ENCODE data around the gene C17orf114.

C17orf114 gene

GRCh38 chr17:4764595-4764994 is 37.5 kb downstream of the C17orf114 start:
- H3K79me2 ChIP-seq (replicated peaks; ENCODE audit: insufficient read depth, low read length) = no peaks in the 10 kb centered on the region
- H2AFZ ChIP-seq (ENCODE audit: low read depth, low read length) = no peak overlapping the region
- no peaks in the 10 kb centered on the region for H3K9me2 ChIP-seq (ENCODE audit: insufficient read depth, low read length)
- no peaks in the 10 kb centered on the region for H3F3A ChIP-seq (ENCODE audit: insufficient read depth, low read length, poor library complexity, severe bottlenecking)
- no peak overlapping the region for H3K9ac ChIP-seq (ENCODE audit: low read length)
- H3K4me2 ChIP-seq (ENCODE audit: low read length) = no peak overlapping the region
- no peaks in the 10 kb centered on the region for H3K27me3 ChIP-seq (ENCODE audit: insufficient read depth, low read depth, low read length)
- no peak overlapping the region for H3K4me3 ChIP-seq (ENCODE audit: low read length)
- no peaks in the 10 kb centered on the region for H4K20me1 ChIP-seq (ENCODE audit: insufficient read depth)
- no peaks in the 10 kb centered on the region for H3K9me3 ChIP-seq (ENCODE audit: low read length)
- H3K27ac ChIP-seq (ENCODE audit: low read length) = no peak overlapping the region
- H3K36me3 ChIP-seq (ENCODE audit: insufficient read depth, low read length) = no peaks in the 10 kb centered on the region
- TF ChIP-seq MXI1 (conservative IDR thresholded peaks at IDR 0.05; ENCODE audit: poor library complexity, severe bottlenecking) = no peak

- Histone ChIP-seq H3K79me2 (replicated peaks; ENCODE audit: insufficient read depth, low read length) (no peaks in the 10 kb centered on the region), H2AFZ (ENCODE audit: low read depth, low read length) (no peak overlapping the region), H3K36me3 (ENCODE audit: insufficient read depth, low read length) (no peaks in the 10 kb centered on the region), H3K27ac (ENCODE audit: low read length) (no peak overlapping the region), H3K9me3 (ENCODE audit: low read length) (no peaks in the 10 kb centered on the region), H3K9ac (ENCODE audit: low read length) (no peak overlapping the region), H3K4me2 (ENCODE audit: low read length) (no peak overlapping the region), H3K4me3 (ENCODE audit: low read length) (no peak overlapping the region), H4K20me1 (ENCODE audit: insufficient read depth) (no peaks in the 10 kb centered on the region), H3K27me3 (ENCODE audit: insufficient read depth, low read depth, low read length) (no peaks in the 10 kb centered on the region), H3F3A (ENCODE audit: insufficient read depth, low read length, poor library complexity, severe bottlenecking) (no peaks in the 10 kb centered on the region), H3K9me2 (ENCODE audit: insufficient read depth, low read length) (no peaks in the 10 kb centered on the region)
- TF ChIP-seq REST (IDR thresholded peaks at IDR 0.05; ENCODE audit: borderline replicate concordance) = no peak
- TF ChIP-seq TAF1 (IDR thresholded peaks at IDR 0.05; ENCODE audit: low read depth) = no peak
- TF ChIP-seq RAD21 (conservative IDR thresholded peaks at IDR 0.05) = no peak
- no peak for TF ChIP-seq SMC3 (conservative IDR thresholded peaks at IDR 0.05; ENCODE audit: poor library complexity)
- TF ChIP-seq EP300 (conservative IDR thresholded peaks at IDR 0.05; ENCODE audit: poor library complexity, severe bottlenecking) = no peak
- no peak for TF ChIP-seq POLR2AphosphoS5 (IDR thresholded peaks at IDR 0.05)
- TF ChIP-seq EZH2 (IDR thresholded peaks at IDR 0.05; ENCODE audit: borderline replicate concordance, insufficient read depth, low read length, poor library complexity, severe bottlenecking) = no peak
- TF ChIP-seq MXI1 (conservative IDR thresholded peaks at IDR 0.05; ENCODE audit: poor library complexity, severe bottlenecking) = no peak
- TF ChIP-seq CTCF (IDR thresholded peaks at IDR 0.05; ENCODE audit: poor library complexity, severe bottlenecking) = no peak
Measured at GRCh38 chr17:4759776-4760236, 42.3 kb downstream of the C17orf114 start.

GRCh38 chr17:4753392-4753791 is 48.7 kb downstream of the C17orf114 start:
- no peaks in the 10 kb centered on the region for H3F3A ChIP-seq (ENCODE audit: insufficient read depth, low read length, poor library complexity, severe bottlenecking)
- H3K27me3 ChIP-seq (ENCODE audit: insufficient read depth, low read depth, low read length) = no peaks in the 10 kb centered on the region
- no peak overlapping the region for H2AFZ ChIP-seq (ENCODE audit: low read depth, low read length)
- H3K9me2 ChIP-seq (ENCODE audit: insufficient read depth, low read length) = no peaks in the 10 kb centered on the region
- no peak overlapping the region for H3K27ac ChIP-seq (ENCODE audit: low read length)
- no peaks in the 10 kb centered on the region for H3K79me2 ChIP-seq (replicated peaks; ENCODE audit: insufficient read depth, low read length)
- H3K4me3 ChIP-seq (ENCODE audit: low read length) = no peak overlapping the region
- H4K20me1 ChIP-seq (ENCODE audit: insufficient read depth) = no peaks in the 10 kb centered on the region
- no peaks in the 10 kb centered on the region for H3K36me3 ChIP-seq (ENCODE audit: insufficient read depth, low read length)
- TF ChIP-seq REST (IDR thresholded peaks at IDR 0.05; ENCODE audit: borderline replicate concordance) (no peak), CTCF (IDR thresholded peaks at IDR 0.05; ENCODE audit: poor library complexity, severe bottlenecking) (no peak), TAF1 (IDR thresholded peaks at IDR 0.05; ENCODE audit: low read depth) (no peak), RAD21 (conservative IDR thresholded peaks at IDR 0.05) (no peak), MXI1 (conservative IDR thresholded peaks at IDR 0.05; ENCODE audit: poor library complexity, severe bottlenecking) (no peak), POLR2AphosphoS5 (IDR thresholded peaks at IDR 0.05) (no peak), EP300 (conservative IDR thresholded peaks at IDR 0.05; ENCODE audit: poor library complexity, severe bottlenecking) (no peak), SMC3 (conservative IDR thresholded peaks at IDR 0.05; ENCODE audit: poor library complexity) (no peak)
- no peaks in the 10 kb centered on the region for H3K9me3 ChIP-seq (ENCODE audit: low read length)
- H3K4me2 ChIP-seq (ENCODE audit: low read length) = no peak overlapping the region
- H3K9ac ChIP-seq (ENCODE audit: low read length) = no peak overlapping the region

Data from neural cell (in vitro differentiated cells).